HEK293T (cell line): ENCODE results near the gene GSTA5.

Experiments used
- ARNT ChIP-seq: fragments of 450-650 bp; IDR thresholded peaks from 2 replicates; pipeline ENCODE4 v1.6.1; 2017; ENCODE audit warnings: mild to moderate bottlenecking
- FOXM1 ChIP-seq: fragments of 450-650 bp; IDR thresholded peaks from 2 replicates; pipeline ENCODE4 v1.6.1; 2017; ENCODE audit warnings: mild to moderate bottlenecking, borderline replicate concordance
- ZNF384 ChIP-seq: fragments of 450-650 bp; IDR thresholded peaks from 2 replicates; pipeline ENCODE4 v1.6.1; 2016

- TF ChIP-seq FOXM1 (no peak), ZNF384 (no peak), ARNT (no peak)
Observed at GRCh38 chr6:52876056-52876787, 35.6 kb upstream of the GSTA5 start.
